Glutamatergic neuron (in vitro differentiated cells): ENCODE measurements around the gene RBM44. TPM values are rescaled to one million over a fixed set of nuclear protein-coding genes. Genes with fewer than 3 reads are reported as not detected.

Experiments
- DNase-seq: peaks from one replicate; pipeline ENCODE4 v3.0.0; 2022
- H3K27ac Mint-ChIP-seq: one replicate; pipeline ENCODE4 v1.8.0; 2020; ENCODE audit warnings: mild to moderate bottlenecking, mixed read lengths, inconsistent platforms; ENCODE audit not compliant: unreplicated experiment
- H3K27me3 Mint-ChIP-seq: one replicate; pipeline ENCODE4 v1.8.0; 2020; ENCODE audit warnings: mild to moderate bottlenecking, moderate library complexity, mixed read lengths, inconsistent platforms; ENCODE audit not compliant: unreplicated experiment
- H3K36me3 Mint-ChIP-seq: one replicate; pipeline ENCODE4 v1.8.0; 2020; ENCODE audit warnings: mild to moderate bottlenecking, mixed read lengths, inconsistent platforms; ENCODE audit not compliant: unreplicated experiment
- H3K4me1 Mint-ChIP-seq: one replicate; pipeline ENCODE4 v1.8.0; 2020; ENCODE audit warnings: mild to moderate bottlenecking, low read depth, mixed read lengths, inconsistent platforms; ENCODE audit not compliant: unreplicated experiment
- H3K4me3 Mint-ChIP-seq: one replicate; pipeline ENCODE4 v1.8.0; 2020; ENCODE audit warnings: mild to moderate bottlenecking, mixed read lengths, inconsistent platforms; ENCODE audit not compliant: unreplicated experiment
- H3K9me3 Mint-ChIP-seq: one replicate; pipeline ENCODE4 v1.8.0; 2020; ENCODE audit warnings: mild to moderate bottlenecking, moderate library complexity, mixed read lengths, inconsistent platforms; ENCODE audit not compliant: unreplicated experiment
- CTCF ChIP-seq: fragments of 200-600 bp; sonication (generic); IDR thresholded peaks from one replicate; pipeline ENCODE4 v1.5.0; 2021; ENCODE audit not compliant: partially characterized antibody, unreplicated experiment
- total RNA-seq: library from RNA; stranded (reverse); fragmentation: NEBNext Ultra II Directional; extraction: Animal tissue kit (Norgen Biotek cat#: 25700); gene quantifications from one replicate; pipeline ENCODE4 v1.2.1, GENCODE V29; 2021; ENCODE audit not compliant: unreplicated experiment

The RBM44 gene
- total RNA-seq, 1 donor from 2014 or later: 1.3 TPM

DNA sequence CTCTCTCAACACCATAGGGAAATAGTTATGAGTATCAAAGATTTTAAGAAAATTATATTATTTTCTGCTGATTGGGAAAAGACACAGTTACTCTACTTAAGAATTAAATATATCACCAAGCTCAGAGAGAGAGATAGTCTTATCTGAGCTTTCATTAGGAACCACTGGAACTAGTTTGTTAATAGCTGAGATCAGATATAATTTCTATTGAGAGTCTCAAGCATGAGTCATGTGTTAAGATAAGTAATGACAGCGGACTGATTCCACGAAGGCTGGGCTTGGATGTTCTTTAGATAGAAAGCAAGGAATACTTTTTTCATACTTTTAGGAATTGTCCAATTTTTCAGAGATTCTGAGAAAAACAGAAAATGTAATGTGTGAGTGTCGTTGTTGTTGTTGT, 44.4 kb upstream of the RBM44 start:
- peaks cover 15% of the 10 kb centered on the region for H3K36me3 Mint-ChIP-seq
- H3K9me3 Mint-ChIP-seq: peaks cover 3% of the 10 kb centered on the region

GRCh38 chr2:237754626-237755248, 43.8 kb upstream of the RBM44 start:
- H3K36me3 Mint-ChIP-seq: peaks cover 11% of the 10 kb centered on the region
- DNase-seq: no peak
- H3K4me3 Mint-ChIP-seq: no peak overlapping the region
- peaks cover 2% of the 10 kb centered on the region for H3K27me3 Mint-ChIP-seq
- TF ChIP-seq CTCF: no peak
- H3K4me1 Mint-ChIP-seq: no peaks in the 10 kb centered on the region
- no peak overlapping the region for H3K27ac Mint-ChIP-seq
- H3K9me3 Mint-ChIP-seq: peaks cover 3% of the 10 kb centered on the region

More for the DNA sequence above, 44.4 kb upstream of the RBM44 start:
- DNase-seq: no peak
- Mint-ChIP-seq H3K4me1 (no peaks in the 10 kb centered on the region), H3K4me3 (no peak overlapping the region), H3K27me3 (peaks cover 2% of the 10 kb centered on the region), H3K27ac (no peak overlapping the region)
- no peak for TF ChIP-seq CTCF

GRCh38 chr2:237757616-237758015, 41.0 kb upstream of the RBM44 start:
- H3K9me3 Mint-ChIP-seq: no peaks in the 10 kb centered on the region
- no peak for TF ChIP-seq CTCF
- H3K27me3 Mint-ChIP-seq: no peaks in the 10 kb centered on the region
- peaks cover 5% of the 10 kb centered on the region for H3K36me3 Mint-ChIP-seq
- H3K4me1 Mint-ChIP-seq: no peaks in the 10 kb centered on the region
- H3K4me3 Mint-ChIP-seq: no peak overlapping the region
- no peak overlapping the region for H3K27ac Mint-ChIP-seq
- DNase-seq: no peak

- Mint-ChIP-seq H3K27me3 (no peaks in the 10 kb centered on the region), H3K36me3 (peaks cover 10% of the 10 kb centered on the region), H3K4me1 (no peaks in the 10 kb centered on the region), H3K9me3 (no peaks in the 10 kb centered on the region), H3K27ac (no peak overlapping the region), H3K4me3 (no peak overlapping the region)
- no peak for DNase-seq
- no peak for TF ChIP-seq CTCF
Observed at GRCh38 chr2:237758185-237758584, 40.4 kb upstream of the RBM44 start.

DNA sequence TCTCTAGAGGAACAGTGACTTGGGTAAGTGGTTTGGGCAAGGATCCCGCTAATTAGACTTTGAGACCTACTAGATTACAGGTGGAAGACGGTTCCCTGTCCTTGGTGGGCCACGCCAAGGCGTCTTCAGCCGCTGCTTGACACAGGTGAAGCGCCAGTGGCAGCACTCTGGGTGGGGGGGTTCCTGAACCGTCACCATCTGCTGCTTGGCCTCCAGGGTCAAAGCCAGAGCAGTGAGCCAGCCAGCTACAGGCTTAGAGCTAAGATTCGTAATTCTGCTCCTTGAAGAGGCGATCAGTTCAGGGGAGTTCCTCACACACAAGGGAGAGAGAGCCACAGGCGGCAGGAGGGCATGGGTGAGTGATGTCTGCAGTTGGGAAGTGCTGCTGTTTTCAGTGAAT, 39.4 kb upstream of the RBM44 start:
- H3K36me3 Mint-ChIP-seq: peaks cover 10% of the 10 kb centered on the region
- H3K4me3 Mint-ChIP-seq: no peak overlapping the region
- no peak for TF ChIP-seq CTCF
- H3K9me3 Mint-ChIP-seq: no peaks in the 10 kb centered on the region
- H3K4me1 Mint-ChIP-seq: no peaks in the 10 kb centered on the region
- no peak overlapping the region for H3K27ac Mint-ChIP-seq
- no peak for DNase-seq
- H3K27me3 Mint-ChIP-seq: no peaks in the 10 kb centered on the region
